A673 (cell line): ENCODE results near the gene RC3H2. TPM values are rescaled to one million over a fixed set of nuclear protein-coding genes. Genes with fewer than 3 reads are reported as not detected.
A peak's percentile ranks its signal among the peaks of the same experiment; 100 is the strongest.

Source experiments
- BruUV-seq: library from RNA; stranded (reverse); fragments of 400-500 nt; replicated peaks from 2 replicates; lab custom pipeline; 2021; lab: Mats Ljungman, UMichigan
- CTCF ChIA-PET: fragments of 300-600 bp; sonication (Branson Sonifier 250); formaldehyde crosslinking; loops from one replicate; lab custom pipeline; 2022; ENCODE audit warnings: antibody characterized with exemption; lab: Charles Lee
- POLR2A ChIA-PET: fragments of 300-600 bp; sonication (Branson Sonifier 250); formaldehyde crosslinking; loops from one replicate; lab custom pipeline; 2022; ENCODE audit warnings: antibody characterized with exemption; ENCODE audit not compliant: low non-redundant PET; lab: Charles Lee
- DNase-seq: peaks from one replicate; pipeline ENCODE4 v3.0.0-alpha.2; 2015; ENCODE audit warnings: low spot score
- H3K27ac ChIP-seq: fragments of 200-600 bp; sonication (generic); 2 replicates; pipeline ENCODE4 v1.5.1; 2016; ENCODE audit warnings: mixed run types, low read depth, mild to moderate bottlenecking, mixed read lengths, antibody characterized with exemption, low read length; ENCODE audit not compliant: poor library complexity, severe bottlenecking
- H3K27me3 ChIP-seq: fragments of 200-600 bp; sonication (generic); replicated peaks from 2 replicates; pipeline ENCODE4 v1.6.1; 2017; ENCODE audit warnings: mixed run types, low read depth, mild to moderate bottlenecking, mixed read lengths, antibody characterized with exemption, low read length; ENCODE audit not compliant: insufficient read depth, poor library complexity
- H3K36me3 ChIP-seq: fragments of 200-600 bp; sonication (generic); 2 replicates; pipeline ENCODE4 v1.6.1; 2016; ENCODE audit warnings: mixed run types, mild to moderate bottlenecking, mixed read lengths, antibody characterized with exemption, low read length; ENCODE audit not compliant: insufficient read depth, poor library complexity, severe bottlenecking
- H3K4me1 ChIP-seq: fragments of 200-600 bp; sonication (generic); 2 replicates; pipeline ENCODE4 v1.6.1; 2017; ENCODE audit warnings: mixed run types, mild to moderate bottlenecking, mixed read lengths, antibody characterized with exemption, low read length; ENCODE audit not compliant: insufficient read depth, poor library complexity, severe bottlenecking
- H3K4me3 ChIP-seq: fragments of 200-600 bp; sonication (generic); 2 replicates; pipeline ENCODE4 v1.5.1; 2016; ENCODE audit warnings: low read depth, mixed run types, mild to moderate bottlenecking, mixed read lengths, low read length; ENCODE audit not compliant: poor library complexity, severe bottlenecking
- H3K9me3 ChIP-seq: fragments of 200-600 bp; sonication (generic); 2 replicates; pipeline ENCODE4 v1.6.1; 2016; ENCODE audit warnings: mixed run types, low read depth, mild to moderate bottlenecking, mixed read lengths, antibody characterized with exemption, low read length; ENCODE audit not compliant: poor library complexity, severe bottlenecking
- EZH2 ChIP-seq: fragments of 200-600 bp; sonication (generic); IDR thresholded peaks from 2 replicates; pipeline ENCODE4 v1.6.1; 2017; ENCODE audit warnings: borderline replicate concordance, low read depth, mild to moderate bottlenecking, mixed read lengths, antibody characterized with exemption, low read length; ENCODE audit not compliant: poor library complexity, severe bottlenecking
- intact Hi-C: fragments of 100-400 bp; cut with micrococcal nuclease; formaldehyde crosslinking; loops from one replicate; pipeline ENCODE4 v1.10.0; 2022; ENCODE audit not compliant: unreplicated experiment
- total RNA-seq: library from RNA; stranded (reverse); gene quantifications from 2 replicates; pipeline ENCODE4 v1.2.3, GENCODE V29; 2021
- TF ChIP-seq, protein P1 (sequence below): fragments of 300-800, 200-600 bp; sonication (generic); conservative IDR thresholded peaks from 2 replicates; pipeline ENCODE4 v1.5.1; 2017; ENCODE audit warnings: low read depth, mild to moderate bottlenecking, antibody characterized with exemption, low read length, moderate library complexity, mixed read lengths

The RC3H2 gene
- total RNA-seq, 1 experiment from 2014 or later = 71.1 TPM

DNA sequence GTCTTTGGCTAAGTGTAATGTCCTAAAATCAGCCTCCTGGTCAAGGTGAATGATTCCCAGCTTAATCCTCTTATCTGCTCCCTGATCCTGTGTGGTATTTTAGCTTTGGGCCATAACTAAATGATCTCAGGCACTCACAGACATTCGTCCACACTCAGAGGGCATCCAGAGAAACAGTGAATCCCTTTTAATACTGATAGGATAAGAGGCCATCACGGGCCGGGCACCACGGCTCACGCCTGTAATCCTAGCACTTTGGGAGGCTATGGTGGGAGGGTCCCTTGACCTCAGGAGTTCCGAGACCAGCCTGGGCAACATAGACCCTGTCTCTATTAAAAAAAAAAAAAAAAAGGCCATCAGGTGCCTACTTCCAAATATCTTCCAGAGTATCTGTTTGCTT is 83.1 kb downstream of the RC3H2 start:
- H3K36me3 ChIP-seq = peaks cover 68% of the 10 kb centered on the region
- no peak overlapping the region for H3K27ac ChIP-seq
- peaks cover 13% of the 10 kb centered on the region for H3K4me1 ChIP-seq
- no peaks in the 10 kb centered on the region for H3K27me3 ChIP-seq
- POLR2A ChIA-PET = no interaction called here
- no TSS peak for BruUV-seq
- intact Hi-C loops = no loop called here
- H3K9me3 ChIP-seq = no peaks in the 10 kb centered on the region
- H3K4me3 ChIP-seq = no peak overlapping the region
- DNase-seq = no peak
- no peak for TF ChIP-seq EZH2
- TF ChIP-seq, protein P1, sequence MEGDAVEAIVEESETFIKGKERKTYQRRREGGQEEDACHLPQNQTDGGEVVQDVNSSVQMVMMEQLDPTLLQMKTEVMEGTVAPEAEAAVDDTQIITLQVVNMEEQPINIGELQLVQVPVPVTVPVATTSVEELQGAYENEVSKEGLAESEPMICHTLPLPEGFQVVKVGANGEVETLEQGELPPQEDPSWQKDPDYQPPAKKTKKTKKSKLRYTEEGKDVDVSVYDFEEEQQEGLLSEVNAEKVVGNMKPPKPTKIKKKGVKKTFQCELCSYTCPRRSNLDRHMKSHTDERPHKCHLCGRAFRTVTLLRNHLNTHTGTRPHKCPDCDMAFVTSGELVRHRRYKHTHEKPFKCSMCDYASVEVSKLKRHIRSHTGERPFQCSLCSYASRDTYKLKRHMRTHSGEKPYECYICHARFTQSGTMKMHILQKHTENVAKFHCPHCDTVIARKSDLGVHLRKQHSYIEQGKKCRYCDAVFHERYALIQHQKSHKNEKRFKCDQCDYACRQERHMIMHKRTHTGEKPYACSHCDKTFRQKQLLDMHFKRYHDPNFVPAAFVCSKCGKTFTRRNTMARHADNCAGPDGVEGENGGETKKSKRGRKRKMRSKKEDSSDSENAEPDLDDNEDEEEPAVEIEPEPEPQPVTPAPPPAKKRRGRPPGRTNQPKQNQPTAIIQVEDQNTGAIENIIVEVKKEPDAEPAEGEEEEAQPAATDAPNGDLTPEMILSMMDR = no peak
- CTCF ChIA-PET = interaction anchor here (0.6 kb wide), 1 partner anchor 548 kb away, joined by 3 read pairs; no protein-coding TSS in a partner anchor

DNA sequence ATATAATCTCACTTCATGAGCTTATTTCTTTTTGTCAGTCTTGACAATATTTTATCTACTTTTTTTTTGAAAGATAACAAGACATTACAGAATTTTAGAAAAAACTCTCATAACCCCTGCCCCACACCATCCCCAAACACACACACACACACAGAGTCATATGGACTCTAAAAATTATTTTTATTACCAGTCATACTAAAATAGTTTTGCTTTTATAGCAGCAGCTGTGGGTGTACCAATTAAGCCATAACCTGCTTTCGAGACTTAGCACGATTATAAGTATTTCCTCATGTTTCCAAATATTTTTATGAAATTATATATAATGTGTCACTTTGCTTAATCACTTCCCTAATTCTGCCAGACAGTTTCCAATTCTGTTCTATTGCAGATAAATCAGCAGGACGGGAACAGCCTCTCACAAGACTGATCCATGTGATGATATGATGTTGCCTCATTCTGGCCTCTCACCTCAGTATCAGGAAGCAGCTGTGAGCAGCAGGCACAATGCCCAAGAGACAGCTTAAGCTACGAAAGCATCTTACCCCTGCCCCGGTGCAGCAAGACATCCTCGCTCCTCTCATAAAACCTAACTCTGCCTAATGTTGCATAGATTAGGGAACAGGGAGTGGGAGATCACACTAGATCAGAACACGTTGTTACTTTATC is 83.7 kb downstream of the RC3H2 start:
- Histone ChIP-seq H3K4me1 (peaks cover 7% of the 10 kb centered on the region), H3K9me3 (no peaks in the 10 kb centered on the region), H3K27ac (no peak overlapping the region), H3K4me3 (no peak overlapping the region), H3K27me3 (no peaks in the 10 kb centered on the region), H3K36me3 (peaks cover 68% of the 10 kb centered on the region)
- intact Hi-C loops = no loop called here
- CTCF ChIA-PET = interaction anchor here (0.6 kb wide), 1 partner anchor 549 kb away, joined by 3 read pairs; no protein-coding TSS in a partner anchor
- no TSS peak for BruUV-seq
- TF ChIP-seq EZH2 = no peak
- TF ChIP-seq, protein P1 = no peak
- DNase-seq = peak; percentile 55
- POLR2A ChIA-PET = no interaction called here

DNA sequence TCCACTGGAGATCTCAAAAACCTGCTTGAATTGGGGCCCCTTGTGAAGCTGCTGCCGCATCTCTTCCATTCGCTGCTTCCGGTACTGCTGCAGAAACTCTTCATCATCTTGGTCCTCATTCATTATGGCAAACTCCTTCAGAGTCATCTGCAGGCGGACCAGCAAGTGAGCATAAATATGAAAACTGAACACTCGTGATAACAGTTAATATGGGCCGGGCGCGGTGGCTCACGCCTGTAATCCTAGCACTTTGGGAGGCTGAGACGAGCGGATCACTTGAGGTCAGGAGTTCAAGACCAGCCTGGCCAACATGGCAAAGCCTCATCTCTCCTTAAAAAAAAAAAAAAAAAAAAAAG is 84.7 kb downstream of the RC3H2 start:
- Histone ChIP-seq H3K4me3 (no peak overlapping the region), H3K4me1 (peaks cover 7% of the 10 kb centered on the region), H3K27ac (no peak overlapping the region), H3K36me3 (peaks cover 60% of the 10 kb centered on the region), H3K27me3 (no peaks in the 10 kb centered on the region), H3K9me3 (no peaks in the 10 kb centered on the region)
- no TSS peak for BruUV-seq
- intact Hi-C loops = no loop called here
- TF ChIP-seq, protein P1 = no peak
- TF ChIP-seq EZH2 = no peak
- POLR2A ChIA-PET = no interaction called here
- no peak for DNase-seq
- CTCF ChIA-PET = no interaction called here
